H1 (cell line): ENCODE measurements around the gene WRAP73. TPM values are rescaled to one million over a fixed set of nuclear protein-coding genes. Genes with fewer than 3 reads are reported as not detected.

Experiments used
- GTF2F1 ChIP-seq: IDR thresholded peaks from 2 replicates; pipeline ENCODE4 v1.6.1; 2012; ENCODE audit warnings: low read depth, low read length, improper control_type of control experiment, borderline replicate concordance
- KDM1A ChIP-seq: fragments of 200-600, 300-600 bp; sonication (generic); IDR thresholded peaks from 2 replicates; pipeline ENCODE4 v1.7.1; 2016; ENCODE audit warnings: mild to moderate bottlenecking, low read length, borderline replicate concordance
- polyA plus RNA-seq, 7 experiments: library from polyadenylated mRNA; depleted of rRNA in 3 of 7; stranded (reverse) in 5 of 7; unstranded in 2 of 7; fragments of >200 nt in 5 of 7; fragments of 200-250 nt in 2 of 7; gene quantifications; 1 replicate in 5 of 7; 2 replicates in 1 of 7; 4 replicates in 1 of 7; pipeline versions ENCODE4 v1.2.1 to v1.2.3, GENCODE V29; 2011 to 2013; ENCODE audit warnings: missing spikeins in 2 of 7, mixed read lengths in 2 of 7
- total RNA-seq: library from RNA; stranded (reverse); fragmentation: NEBNext Ultra II Directional; extraction: Animal tissue kit (Norgen Biotek cat#: 25700); gene quantifications from 2 replicates; pipeline ENCODE4 v1.2.1, GENCODE V29; 2021

WRAP73 gene
- total and polyA plus RNA-seq, 2 of the 8 experiments (the other 6 are each of a cell fraction or from before 2014, with no cell fraction given) = 30.3 to 50.7 TPM

GRCh38 chr1:3680488-3681230, 30.8 kb upstream of the WRAP73 start (continued):
- TF ChIP-seq KDM1A = no peak
- no peak for TF ChIP-seq GTF2F1
